HG03457 (cell line): Measurements from ENCODE around the gene CMYA5.
"Not testable (repeated sequence)": the region's sequence is repeated elsewhere in the genome, so short reads cannot be mapped to it uniquely, and the experiment has no call there.

Experiments used
- ATAC-seq: cut with Tn5 transposase; IDR thresholded peaks from one replicate; pipeline ENCODE4 v1.9.1; 2021; ENCODE audit warnings: moderate number of reproducible peaks; ENCODE audit not compliant: unreplicated experiment

CMYA5 gene

DNA sequence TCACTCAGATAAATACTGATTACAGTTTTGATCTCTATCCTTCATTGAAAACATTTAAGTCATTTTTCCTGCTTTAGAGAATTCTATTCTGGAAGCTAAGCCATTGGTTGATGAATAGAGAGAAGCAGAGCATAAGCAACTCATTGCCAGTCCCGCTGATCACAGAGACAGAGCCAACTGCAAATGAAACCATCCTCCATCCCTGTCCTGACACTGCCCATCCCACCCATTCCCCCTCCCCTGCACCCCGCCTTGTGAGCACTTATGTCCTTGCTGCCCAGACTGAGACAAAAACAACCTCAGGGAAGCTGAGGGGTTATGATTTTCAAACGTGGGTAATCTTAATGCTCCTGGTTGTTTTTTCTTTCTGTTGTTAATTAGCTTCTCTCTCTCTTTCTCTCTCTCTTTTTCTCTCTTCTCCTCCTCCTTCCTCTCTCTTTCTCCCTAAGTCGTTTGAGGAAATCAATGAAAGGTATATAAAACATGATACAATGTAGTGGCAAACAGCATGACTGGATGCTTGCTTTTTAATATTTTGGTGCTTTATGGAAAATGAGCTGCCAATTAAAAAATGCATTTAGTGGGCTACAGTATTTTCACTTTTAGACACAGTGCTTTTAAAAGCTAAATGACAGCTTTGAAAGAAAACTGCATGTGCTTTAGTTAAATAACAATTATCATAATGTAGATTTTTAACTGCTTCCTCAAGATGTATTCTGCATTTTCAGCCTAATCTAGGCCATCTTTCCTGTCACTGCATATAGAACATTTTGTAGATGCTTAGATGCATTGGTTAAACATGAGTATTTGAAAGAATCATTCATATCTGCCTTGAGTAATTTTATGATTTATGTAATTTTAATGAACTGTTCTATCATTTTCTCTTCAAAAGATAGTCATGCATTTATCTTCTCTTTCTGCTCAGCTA lies 57.3 kb downstream of the CMYA5 start:
- no peak for ATAC-seq

GRCh38 chr5:79750611-79751510 lies 61.2 kb downstream of the CMYA5 start:
- ATAC-seq = no peak

GRCh38 chr5:79753092-79753491 lies 63.5 kb downstream of the CMYA5 start:
- no peak for ATAC-seq

DNA sequence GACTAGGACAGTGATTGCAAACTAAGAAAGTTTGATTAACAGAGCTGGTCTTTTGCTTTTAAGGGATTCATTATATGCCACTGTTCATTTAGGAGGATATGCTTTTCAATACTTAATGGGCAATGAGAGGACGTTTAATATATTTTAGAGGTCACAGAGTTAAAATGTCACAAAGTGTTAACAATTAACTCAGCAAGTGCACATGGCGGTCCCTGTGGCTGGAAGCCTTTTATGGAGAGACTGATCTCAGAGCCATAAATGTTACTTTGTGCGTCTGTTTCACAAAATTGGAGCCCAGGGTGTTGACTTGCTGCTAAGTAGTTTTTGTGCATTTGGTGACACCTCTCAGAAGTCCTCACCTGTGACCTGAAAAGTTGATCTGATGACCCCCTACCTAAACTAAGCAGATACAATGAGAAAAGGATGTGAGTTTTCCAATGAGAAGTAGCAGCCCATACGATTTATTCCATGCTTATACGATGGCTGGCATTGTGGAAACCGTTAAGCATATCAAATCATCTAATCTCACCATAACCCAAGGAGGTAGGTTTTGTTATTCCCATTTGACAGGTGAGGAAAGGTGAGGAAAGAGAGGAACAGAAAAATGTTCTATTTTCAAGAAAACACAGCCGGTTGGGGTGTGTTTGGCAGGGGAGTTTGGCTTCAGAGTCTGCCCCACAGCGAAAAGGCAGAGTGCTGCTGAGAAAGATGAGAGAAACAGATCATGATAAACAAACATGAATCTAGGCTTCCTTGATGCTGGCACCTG lies 64.4 kb downstream of the CMYA5 start:
- ATAC-seq = no peak

DNA sequence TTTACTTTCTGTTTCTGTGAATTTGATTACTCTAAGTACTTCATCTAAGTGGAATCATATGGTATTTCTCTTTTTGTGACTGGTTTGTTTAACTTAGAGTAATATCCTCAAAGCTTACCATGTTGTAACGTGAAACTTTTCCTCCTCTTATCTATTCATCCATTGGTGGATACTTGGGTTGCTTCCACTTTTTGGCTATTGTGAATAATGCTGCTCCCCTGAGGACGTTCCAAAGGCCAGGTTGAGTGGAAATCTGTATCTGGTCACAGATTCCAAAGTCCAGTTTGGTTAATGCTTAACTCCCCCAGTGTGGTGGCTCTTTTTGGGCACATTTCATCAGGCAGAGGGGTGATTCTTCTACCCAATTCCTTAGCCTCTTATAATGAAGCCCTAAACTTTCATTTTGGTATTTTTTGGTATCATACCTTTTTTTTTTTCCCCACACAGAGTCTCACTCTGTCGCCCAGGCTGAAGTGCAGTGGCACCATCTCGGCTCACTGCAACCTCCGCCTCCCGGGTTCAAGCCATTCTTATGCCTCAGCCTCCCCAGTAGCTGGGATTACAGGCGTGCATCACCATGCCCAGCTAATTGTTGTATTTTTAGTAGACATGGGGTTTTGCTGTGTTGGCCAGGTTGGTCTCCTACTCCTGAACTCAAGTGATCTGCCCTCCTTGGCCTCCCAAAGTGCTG lies 65.4 kb downstream of the CMYA5 start:
- ATAC-seq = no peak

- no peak for ATAC-seq
Observed at GRCh38 chr5:79756076-79756475, 66.4 kb downstream of the CMYA5 start.

GRCh38 chr5:79759436-79759835 lies 69.8 kb downstream of the CMYA5 start:
- ATAC-seq = no peak

DNA sequence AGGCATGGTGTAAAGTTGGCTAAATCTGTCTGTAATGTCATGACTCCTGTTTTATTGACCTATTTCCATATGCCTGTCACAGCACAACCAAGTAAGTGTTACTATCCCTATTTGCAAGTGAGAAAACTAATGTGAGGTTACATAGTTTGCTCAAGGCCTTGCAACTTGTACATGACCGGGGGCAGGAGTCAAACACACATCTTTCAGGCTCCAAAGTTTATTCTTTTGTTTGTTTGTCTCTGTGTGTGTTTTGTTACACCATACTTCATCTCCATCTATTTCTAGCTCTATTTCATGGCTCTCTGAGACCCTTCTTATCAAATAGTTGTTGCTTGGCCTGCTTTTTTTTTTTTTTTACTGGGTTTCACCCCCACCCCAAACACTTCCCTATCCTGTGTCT lies 70.2 kb downstream of the CMYA5 start:
- ATAC-seq = no peak

DNA sequence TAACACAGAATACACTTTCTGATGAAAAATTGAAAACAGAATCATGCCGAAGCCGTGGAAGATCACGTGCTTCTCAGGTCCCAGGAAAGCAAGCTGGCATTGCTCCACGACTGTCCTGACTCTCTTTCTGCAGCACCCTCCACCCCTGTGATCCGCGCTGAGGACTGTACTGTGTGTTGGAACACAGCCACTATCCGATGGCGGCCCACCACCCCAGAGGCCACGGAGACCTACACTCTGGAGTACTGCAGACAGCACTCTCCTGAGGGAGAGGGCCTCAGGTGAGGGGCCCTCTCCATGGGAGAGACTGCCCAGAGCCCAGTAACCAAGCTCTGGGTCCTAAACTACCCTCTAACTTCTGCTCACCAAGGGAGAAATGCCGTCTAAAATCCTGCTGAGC lies 73.3 kb downstream of the CMYA5 start:
- ATAC-seq = no peak

GRCh38 chr5:79764147-79764546 lies 74.5 kb downstream of the CMYA5 start:
- not testable (repeated sequence) for ATAC-seq

GRCh38 chr5:79771387-79771786 lies 81.8 kb downstream of the CMYA5 start:
- no peak for ATAC-seq

GRCh38 chr5:79772651-79773050 lies 83.0 kb downstream of the CMYA5 start:
- no peak for ATAC-seq

GRCh38 chr5:79773612-79774011 lies 84.0 kb downstream of the CMYA5 start:
- ATAC-seq = no peak

GRCh38 chr5:79774171-79774854 lies 84.7 kb downstream of the CMYA5 start:
- ATAC-seq = no peak

GRCh38 chr5:79774855-79775237 lies 85.2 kb downstream of the CMYA5 start:
- ATAC-seq = no peak

DNA sequence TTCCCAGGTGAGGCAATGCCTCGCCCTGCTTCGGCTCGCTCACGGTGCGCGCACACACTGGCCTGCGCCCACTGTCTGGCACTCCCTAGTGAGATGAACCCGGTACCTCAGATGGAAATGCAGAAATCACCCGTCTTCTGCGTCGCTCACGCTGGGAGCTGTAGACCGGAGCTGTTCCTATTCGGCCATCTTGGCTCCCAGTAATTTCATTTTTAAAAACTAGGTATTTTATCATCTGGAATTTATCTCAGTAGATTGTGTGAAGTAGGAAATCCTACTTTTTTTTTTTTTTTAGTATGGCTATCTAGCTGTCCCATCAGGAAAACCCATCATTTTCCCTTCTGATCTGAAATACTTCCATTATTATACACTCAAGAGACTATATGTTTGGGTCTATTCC lies 95.1 kb downstream of the CMYA5 start:
- not testable (repeated sequence) for ATAC-seq

GRCh38 chr5:79785983-79786382 lies 96.3 kb downstream of the CMYA5 start:
- no peak for ATAC-seq

DNA sequence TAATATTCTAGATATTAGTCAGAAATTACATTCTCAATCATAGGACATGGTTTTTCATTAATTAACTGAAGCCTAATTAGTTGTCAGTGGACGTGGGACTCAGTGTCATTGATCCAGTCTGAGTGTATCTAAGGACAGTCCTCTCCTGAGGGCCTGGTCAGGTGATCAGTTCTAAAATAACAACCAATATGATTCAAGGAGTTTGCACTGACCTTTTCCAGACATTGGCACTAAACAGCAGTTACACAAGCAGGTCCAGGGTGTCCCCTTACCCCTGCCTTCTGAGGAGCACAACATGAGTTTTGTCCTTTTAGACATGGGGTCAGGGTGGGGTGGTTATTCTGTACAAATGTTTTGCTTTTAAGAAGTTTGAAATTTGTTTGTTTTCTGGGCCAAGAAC lies 97.8 kb downstream of the CMYA5 start:
- ATAC-seq = no peak

DNA sequence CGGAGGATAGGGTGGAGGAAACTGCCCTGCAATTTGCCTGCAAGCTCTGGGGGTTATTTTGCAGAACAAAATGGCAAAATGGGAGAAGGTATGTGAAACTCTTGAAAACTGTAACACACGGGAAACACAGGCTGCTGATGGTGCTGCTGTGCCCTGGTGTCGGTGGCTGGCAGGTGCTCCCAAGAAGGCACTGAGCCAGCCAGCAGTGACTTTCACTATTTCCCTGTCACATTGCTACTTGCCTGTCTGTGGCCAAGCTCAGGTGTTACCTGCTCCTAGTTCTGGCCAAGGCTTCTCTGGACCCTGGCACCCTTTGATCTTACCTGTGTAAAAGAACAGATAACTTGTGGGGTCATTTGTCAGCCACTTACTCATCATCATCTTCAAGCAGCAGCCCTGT lies 102.2 kb downstream of the CMYA5 start:
- ATAC-seq = no peak

DNA sequence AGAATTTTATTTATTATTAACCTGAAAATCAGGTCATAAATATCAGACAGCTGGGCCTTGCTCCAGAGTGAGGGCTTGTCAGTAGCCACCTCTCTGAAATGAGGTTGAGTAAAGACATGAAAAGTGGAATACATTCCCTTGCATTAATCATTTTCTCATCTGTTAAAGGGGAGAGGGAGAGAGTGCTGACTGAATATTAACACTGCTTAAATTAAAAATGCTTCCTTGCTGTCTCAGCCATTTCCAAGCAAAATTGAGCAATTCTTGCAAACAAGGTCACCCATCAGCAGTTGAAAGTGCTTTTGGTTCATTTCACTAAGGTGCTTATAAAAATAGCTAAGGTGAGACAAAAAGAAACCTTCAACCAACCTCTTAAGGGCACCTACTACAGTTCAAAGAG lies 102.8 kb downstream of the CMYA5 start:
- no peak for ATAC-seq
